ENCODE results near the gene PEPD. TPM values are rescaled to one million over a fixed set of nuclear protein-coding genes. Genes with fewer than 3 reads are reported as not detected.

Gene PEPD
- polyA plus RNA-seq, 1 donor from 2014 or later, result 43.9 TPM

DNA sequence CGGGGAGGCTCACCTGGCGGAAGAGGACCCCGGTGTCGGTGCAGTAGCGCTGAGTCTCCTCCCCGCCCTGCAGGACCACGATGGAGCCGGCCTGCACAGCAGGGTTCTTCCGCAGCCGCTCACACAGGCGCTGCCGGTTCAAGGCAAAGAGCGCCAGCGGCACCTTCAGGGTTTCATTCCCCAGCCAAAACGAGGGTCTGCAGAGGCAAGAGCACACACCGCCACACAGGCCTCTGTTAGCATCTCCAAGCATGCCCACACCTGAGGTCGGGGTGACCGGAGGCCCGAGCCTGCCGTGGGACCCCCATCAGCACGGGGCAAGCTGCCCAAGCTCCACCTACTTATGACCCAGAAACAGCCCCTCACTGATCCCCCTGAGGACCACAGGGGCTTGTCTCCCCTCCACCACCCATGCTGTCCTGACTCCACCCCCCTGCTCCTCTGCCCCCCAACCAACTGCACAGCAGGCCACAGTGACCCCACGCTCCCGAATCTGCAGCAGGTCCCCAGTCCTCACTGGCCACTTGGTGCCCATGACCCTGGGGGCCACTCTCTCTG, 8.9 kb downstream of the PEPD start:
- Histone ChIP-seq H3K4me2 (ENCODE audit: low read length) (no peak overlapping the region), H3K9me2 (ENCODE audit: insufficient read depth, low read length) (no peaks in the 10 kb centered on the region), H3K79me2 (replicated peaks; ENCODE audit: insufficient read depth, low read length) (no peaks in the 10 kb centered on the region), H3K27ac (ENCODE audit: low read length) (no peak overlapping the region), H3K36me3 (ENCODE audit: insufficient read depth, low read length) (no peaks in the 10 kb centered on the region), H3K9me3 (ENCODE audit: low read length) (no peaks in the 10 kb centered on the region), H4K20me1 (ENCODE audit: insufficient read depth) (no peaks in the 10 kb centered on the region), H3F3A (ENCODE audit: insufficient read depth, low read length, poor library complexity, severe bottlenecking) (no peaks in the 10 kb centered on the region), H2AFZ (ENCODE audit: low read depth, low read length) (no peak overlapping the region), H3K4me3 (ENCODE audit: low read length) (no peak overlapping the region), H3K27me3 (ENCODE audit: insufficient read depth, low read depth, low read length) (no peaks in the 10 kb centered on the region), H3K9ac (ENCODE audit: low read length) (no peak overlapping the region)
- no peak for TF ChIP-seq EZH2 (IDR thresholded peaks at IDR 0.05; ENCODE audit: borderline replicate concordance, insufficient read depth, low read length, poor library complexity, severe bottlenecking)
- no peak for TF ChIP-seq TAF1 (IDR thresholded peaks at IDR 0.05; ENCODE audit: low read depth)
- no peak for TF ChIP-seq SMC3 (conservative IDR thresholded peaks at IDR 0.05; ENCODE audit: poor library complexity)
- TF ChIP-seq CTCF (IDR thresholded peaks at IDR 0.05; ENCODE audit: poor library complexity, severe bottlenecking), result no peak
- no peak for TF ChIP-seq REST (IDR thresholded peaks at IDR 0.05; ENCODE audit: borderline replicate concordance)
- TF ChIP-seq POLR2AphosphoS5 (IDR thresholded peaks at IDR 0.05), result no peak
- TF ChIP-seq RAD21 (conservative IDR thresholded peaks at IDR 0.05), result no peak
- TF ChIP-seq EP300 (conservative IDR thresholded peaks at IDR 0.05; ENCODE audit: poor library complexity, severe bottlenecking), result no peak
- no peak for TF ChIP-seq MXI1 (conservative IDR thresholded peaks at IDR 0.05; ENCODE audit: poor library complexity, severe bottlenecking)

GRCh38 chr19:33512021-33512420, 9.6 kb downstream of the PEPD start:
- Histone ChIP-seq H3K9me2 (ENCODE audit: insufficient read depth, low read length) (no peaks in the 10 kb centered on the region), H3K27ac (ENCODE audit: low read length) (no peak overlapping the region), H3K36me3 (ENCODE audit: insufficient read depth, low read length) (no peaks in the 10 kb centered on the region), H3K79me2 (replicated peaks; ENCODE audit: insufficient read depth, low read length) (no peaks in the 10 kb centered on the region), H3F3A (ENCODE audit: insufficient read depth, low read length, poor library complexity, severe bottlenecking) (no peaks in the 10 kb centered on the region), H3K27me3 (ENCODE audit: insufficient read depth, low read depth, low read length) (no peaks in the 10 kb centered on the region), H2AFZ (ENCODE audit: low read depth, low read length) (no peak overlapping the region), H4K20me1 (ENCODE audit: insufficient read depth) (no peaks in the 10 kb centered on the region), H3K9me3 (ENCODE audit: low read length) (no peaks in the 10 kb centered on the region), H3K4me2 (ENCODE audit: low read length) (no peak overlapping the region), H3K4me3 (ENCODE audit: low read length) (no peak overlapping the region), H3K9ac (ENCODE audit: low read length) (no peak overlapping the region)
- TF ChIP-seq EZH2 (IDR thresholded peaks at IDR 0.05; ENCODE audit: borderline replicate concordance, insufficient read depth, low read length, poor library complexity, severe bottlenecking) (no peak), RAD21 (conservative IDR thresholded peaks at IDR 0.05) (no peak), EP300 (conservative IDR thresholded peaks at IDR 0.05; ENCODE audit: poor library complexity, severe bottlenecking) (no peak), REST (IDR thresholded peaks at IDR 0.05; ENCODE audit: borderline replicate concordance) (no peak), TAF1 (IDR thresholded peaks at IDR 0.05; ENCODE audit: low read depth) (no peak), POLR2AphosphoS5 (IDR thresholded peaks at IDR 0.05) (no peak), SMC3 (conservative IDR thresholded peaks at IDR 0.05; ENCODE audit: poor library complexity) (no peak), MXI1 (conservative IDR thresholded peaks at IDR 0.05; ENCODE audit: poor library complexity, severe bottlenecking) (no peak), CTCF (IDR thresholded peaks at IDR 0.05; ENCODE audit: poor library complexity, severe bottlenecking) (no peak)
